NCI-H524 (cell line): Measurements from ENCODE around the gene CYTH3.
"Not testable (repeated sequence)": the region's sequence is repeated elsewhere in the genome, so short reads cannot be mapped to it uniquely, and the experiment has no call there.

Experiments used
- DNase-seq, 2 experiments: peaks; one replicate each; lab custom pipeline; 2025; lab: John Stamatoyannopoulos, UW

The CYTH3 gene

DNA sequence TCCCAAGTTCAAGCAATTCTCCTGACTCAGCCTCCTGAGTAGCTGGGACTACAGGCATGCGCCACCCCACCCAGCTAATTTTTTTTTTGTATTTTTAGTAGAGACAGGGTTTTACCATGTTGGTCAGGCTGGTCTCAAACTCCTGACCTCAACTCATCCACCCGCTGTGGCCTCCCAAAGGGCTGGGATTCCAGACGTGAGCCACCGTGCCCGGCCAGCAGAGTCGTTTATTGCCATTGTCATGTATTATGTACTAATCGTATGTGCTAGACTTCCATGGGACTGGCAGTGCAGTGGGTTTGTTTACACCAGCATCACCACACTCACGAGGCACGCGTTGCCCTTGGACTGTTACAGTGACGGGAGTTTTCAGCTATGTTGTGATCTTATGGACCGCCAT is 120.9 kb downstream of the CYTH3 start:
- not testable (repeated sequence) for DNase-seq

DNA sequence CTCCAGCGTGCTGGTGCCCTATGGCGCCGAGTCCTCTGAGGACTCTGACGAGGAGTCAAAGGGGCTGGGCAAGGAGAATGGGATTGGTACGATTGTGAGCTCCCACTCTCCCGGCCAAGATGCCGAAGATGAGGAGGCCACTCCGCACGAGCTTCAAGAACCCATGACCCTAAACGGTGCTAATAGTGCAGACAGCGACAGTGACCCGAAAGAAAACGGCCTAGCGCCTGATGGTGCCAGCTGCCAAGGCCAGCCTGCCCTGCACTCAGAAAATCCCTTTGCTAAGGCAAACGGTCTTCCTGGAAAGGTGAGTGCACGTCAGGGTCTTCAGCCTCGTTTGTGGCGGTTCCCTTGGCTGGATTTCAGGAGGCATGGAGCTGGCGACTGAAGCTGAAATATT is 122.4 kb downstream of the CYTH3 start:
- no peak for DNase-seq

GRCh38 chr7:6148724-6149360 is 123.6 kb downstream of the CYTH3 start:
- DNase-seq = no peak

DNA sequence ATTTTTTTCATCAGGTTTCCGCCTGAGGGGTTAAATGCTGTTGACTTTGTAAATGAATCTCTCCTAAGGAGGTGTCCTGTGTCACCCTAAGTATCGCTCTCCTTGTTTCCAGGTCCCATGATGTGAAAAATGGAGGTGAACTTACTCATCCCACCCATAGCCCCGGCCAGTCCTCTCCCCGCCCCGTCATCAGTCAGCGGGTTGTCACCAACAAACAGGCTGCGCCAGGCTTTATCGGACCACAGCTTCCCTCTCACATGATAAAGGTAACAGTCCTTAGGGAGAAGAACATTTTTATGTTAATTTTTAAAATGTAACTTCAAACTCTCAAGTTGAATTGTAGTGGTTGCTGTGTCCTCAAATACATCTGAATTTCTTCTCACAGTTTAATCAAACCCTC is 124.8 kb downstream of the CYTH3 start:
- no peak for DNase-seq

GRCh38 chr7:6146666-6147065 is 125.8 kb downstream of the CYTH3 start:
- DNase-seq = no peak

- DNase-seq = no peak
Observed at GRCh38 chr7:6143997-6144396, 128.4 kb downstream of the CYTH3 start.

- DNase-seq = no peak
Observed at GRCh38 chr7:6142871-6143380, 129.5 kb downstream of the CYTH3 start.

DNA sequence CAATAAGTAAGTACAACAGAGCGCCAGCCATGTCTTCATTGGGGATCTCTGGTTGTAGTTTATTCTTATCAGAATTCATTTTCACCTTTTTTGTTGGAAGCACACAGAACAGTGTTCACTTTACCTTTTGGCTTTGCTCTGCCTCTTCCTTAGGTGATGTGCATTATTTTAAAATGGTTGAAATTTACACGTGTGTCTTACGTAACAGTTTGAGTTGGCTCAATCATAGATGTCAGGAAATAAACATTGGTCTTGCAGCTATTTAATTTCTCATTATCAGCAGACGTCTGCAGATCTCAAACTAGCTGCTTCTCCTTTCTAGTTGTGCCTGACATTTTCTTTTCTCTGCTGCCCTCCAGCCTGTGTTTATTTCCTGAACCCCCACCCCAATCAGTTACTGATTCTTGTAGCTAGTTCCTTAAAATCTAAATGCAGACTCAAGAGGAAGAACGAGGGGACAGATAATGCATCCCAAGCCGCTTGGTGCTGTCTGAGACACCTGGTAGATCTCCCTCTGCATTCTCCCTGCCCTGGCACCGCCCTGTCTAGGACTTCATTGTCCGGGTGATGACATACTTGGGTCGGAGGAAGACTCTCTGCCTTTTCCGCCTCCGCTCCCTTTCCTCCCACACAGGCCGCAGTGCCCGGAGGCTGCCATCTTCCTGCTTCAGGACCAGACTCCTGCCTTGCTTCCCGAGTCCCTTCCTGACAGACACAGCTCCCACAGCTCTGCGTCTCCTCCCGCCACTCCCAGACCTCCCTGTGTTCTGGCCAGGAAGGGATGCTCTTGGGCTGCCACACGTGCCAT is 133.0 kb downstream of the CYTH3 start:
- no peak for DNase-seq

DNA sequence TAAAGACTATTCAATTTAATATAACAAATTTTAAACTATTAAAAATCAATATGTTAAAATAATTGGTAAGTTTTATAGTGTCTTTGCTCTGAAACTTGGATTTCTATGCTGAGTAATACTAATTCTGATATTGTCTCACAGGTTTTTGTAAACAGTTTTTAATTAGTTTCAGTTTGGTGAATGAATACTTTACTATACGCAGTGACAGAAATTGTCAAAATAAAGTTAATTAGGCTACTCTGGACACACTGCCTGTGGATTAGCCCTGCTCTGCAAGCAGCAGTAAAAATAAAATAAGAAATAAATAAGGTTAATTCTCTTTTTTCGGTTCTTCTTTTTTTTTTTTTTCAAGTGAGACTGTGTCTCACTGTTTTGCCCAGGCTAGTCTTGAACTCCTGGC is 135.9 kb downstream of the CYTH3 start:
- DNase-seq = no peak

DNA sequence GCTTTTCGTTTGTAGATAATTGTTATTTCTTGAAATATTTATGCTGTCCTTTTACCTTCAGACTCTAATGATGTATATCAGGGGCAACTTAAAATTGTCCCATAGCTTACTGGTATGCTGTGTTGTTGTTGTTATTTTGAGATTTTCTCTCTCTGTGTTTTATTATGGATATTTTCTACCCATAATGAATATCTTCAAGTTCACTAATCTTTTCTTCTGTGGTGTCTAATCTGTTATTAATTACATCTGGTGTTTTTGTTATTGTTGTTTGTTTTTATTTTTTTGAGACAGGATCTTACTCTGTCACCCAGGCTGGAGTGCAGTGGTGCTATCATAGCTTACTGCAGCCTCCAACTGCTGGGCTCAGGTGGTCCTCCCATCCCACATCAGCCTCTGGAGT is 139.2 kb downstream of the CYTH3 start:
- DNase-seq = no peak

- DNase-seq = no peak
Observed at GRCh38 chr7:6130007-6130587, 142.3 kb downstream of the CYTH3 start.

- no peak for DNase-seq
Observed at GRCh38 chr7:6128205-6128604, 144.2 kb downstream of the CYTH3 start.

DNA sequence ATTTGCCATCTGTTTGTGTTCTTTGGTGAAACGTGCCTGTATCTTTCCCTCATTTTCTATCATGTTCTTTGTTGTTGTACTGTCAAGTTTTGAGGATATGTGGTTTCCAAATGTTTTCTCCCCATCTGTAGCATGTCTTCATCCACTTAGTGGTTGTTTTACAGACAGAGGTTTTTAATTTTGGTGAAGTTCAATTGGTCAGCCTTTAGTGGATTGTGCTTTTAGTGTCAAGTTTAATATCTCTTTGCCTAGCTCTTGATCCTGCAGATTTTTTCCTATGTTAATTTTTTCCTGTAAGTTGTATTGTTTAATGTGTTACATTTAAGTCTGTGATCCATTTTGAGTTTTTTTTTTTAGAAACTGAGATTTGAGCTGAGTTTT is 145.3 kb downstream of the CYTH3 start:
- no peak for DNase-seq

DNA sequence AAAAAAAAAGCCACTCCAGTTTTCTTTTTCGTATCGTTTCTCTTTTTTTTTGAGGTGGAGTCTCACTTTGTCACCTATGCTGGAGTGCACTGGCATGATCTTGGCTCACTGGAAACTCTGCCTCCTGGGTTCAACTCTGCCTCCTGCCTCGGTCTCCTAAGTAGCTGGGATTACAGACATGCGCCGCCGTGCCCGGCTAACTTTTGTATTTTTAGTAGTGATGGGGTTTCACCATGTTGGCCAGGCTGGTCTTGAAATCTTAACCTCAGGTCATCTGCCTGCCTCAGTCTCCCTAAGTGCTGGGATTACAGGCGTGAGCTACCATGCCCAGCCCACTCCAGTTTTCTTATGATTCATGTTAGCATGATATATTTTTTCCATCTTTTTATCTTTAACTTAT is 148.6 kb downstream of the CYTH3 start:
- DNase-seq = no peak

GRCh38 chr7:6121141-6121540 is 151.3 kb downstream of the CYTH3 start:
- DNase-seq = no peak

- DNase-seq = no peak
Observed at GRCh38 chr7:6117533-6117932, 154.9 kb downstream of the CYTH3 start.

DNA sequence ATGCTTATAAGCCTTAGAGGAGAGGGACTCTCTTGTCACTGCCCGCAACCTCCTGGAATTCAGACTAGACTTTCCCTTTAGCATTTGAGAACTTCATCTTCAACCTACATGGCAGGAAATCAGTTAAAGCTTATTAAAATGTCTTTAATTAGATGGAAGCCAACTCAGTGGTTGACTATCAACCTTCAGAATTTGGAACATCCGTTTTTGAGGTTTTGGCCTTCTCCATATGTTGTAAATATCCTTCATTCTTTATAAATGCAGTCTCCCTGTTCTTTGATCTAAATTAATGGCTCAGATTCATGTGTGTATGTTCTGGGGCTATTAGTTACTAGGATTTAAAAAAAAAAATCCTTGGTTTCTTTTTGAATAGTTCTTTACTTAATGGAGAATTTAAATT is 156.2 kb downstream of the CYTH3 start:
- DNase-seq = no peak
